Effector CD4-positive, alpha-beta T cell (primary cell): ENCODE results near the gene ABCG1.

ENCODE experiments used
- DNase-seq: peaks from one replicate; pipeline ENCODE4 v3.0.0-alpha.2; 2020

Gene ABCG1

GRCh38 chr21:42191696-42192595 is 27.0 kb upstream of the ABCG1 start:
- no peak for DNase-seq

- peak; percentile 38 for DNase-seq
These were observed 25.7 kb upstream of the ABCG1 start for GRCh38 chr21:42193131-42193671.

GRCh38 chr21:42193721-42194120 is 25.2 kb upstream of the ABCG1 start:
- no peak for DNase-seq

- DNase-seq, result no peak
These were observed 24.1 kb upstream of the ABCG1 start for GRCh38 chr21:42194863-42195262.

GRCh38 chr21:42195378-42196031 is 23.4 kb upstream of the ABCG1 start:
- DNase-seq, result no peak

- no peak for DNase-seq
These were observed 19.7 kb upstream of the ABCG1 start for GRCh38 chr21:42198929-42199867.

- DNase-seq, result no peak
These were observed 19.0 kb upstream of the ABCG1 start for GRCh38 chr21:42199868-42200463.

- no peak for DNase-seq
These were observed 17.9 kb upstream of the ABCG1 start for GRCh38 chr21:42200906-42201614.

GRCh38 chr21:42201615-42202161 is 17.3 kb upstream of the ABCG1 start:
- no peak for DNase-seq

- DNase-seq, result no peak
These were observed 16.6 kb upstream of the ABCG1 start for GRCh38 chr21:42202321-42202720.

- no peak for DNase-seq
These were observed 15.6 kb upstream of the ABCG1 start for GRCh38 chr21:42203321-42203720.

- no peak for DNase-seq
These were observed 15.0 kb upstream of the ABCG1 start for GRCh38 chr21:42203936-42204335.

- DNase-seq, result no peak
These were observed 11.5 kb upstream of the ABCG1 start for GRCh38 chr21:42207426-42207825.

- no peak for DNase-seq
These were observed 10.9 kb upstream of the ABCG1 start for GRCh38 chr21:42208036-42208435.

GRCh38 chr21:42208801-42209490 is 10.0 kb upstream of the ABCG1 start:
- no peak for DNase-seq

- no peak for DNase-seq
These were observed 9.0 kb upstream of the ABCG1 start for GRCh38 chr21:42209801-42210479.

- DNase-seq, result no peak
These were observed 6.7 kb upstream of the ABCG1 start for GRCh38 chr21:42212266-42212665.

GRCh38 chr21:42213082-42213774 is 5.7 kb upstream of the ABCG1 start:
- no peak for DNase-seq

GRCh38 chr21:42214081-42214750 is 4.7 kb upstream of the ABCG1 start:
- DNase-seq, result no peak
